Measurements from ENCODE around the gene TBC1D19.
"Not testable (repeated sequence)": the region's sequence is repeated elsewhere in the genome, so short reads cannot be mapped to it uniquely, and the experiment has no call there.

TBC1D19 gene

GRCh38 chr4:26583538-26583864 lies 383 bp upstream of the TBC1D19 start:
- Mint-ChIP-seq H3K27me3 (no peaks in the 10 kb centered on the region), H3K4me3 (peak overlapping the region; percentile 97), H3K27ac (peak overlapping the region; percentile 95), H3K4me1 (ENCODE audit: low read depth) (peaks cover 24% of the 10 kb centered on the region), H3K9me3 (no peaks in the 10 kb centered on the region), H3K36me3 (ENCODE audit: low read depth) (peaks cover 6% of the 10 kb centered on the region)
- DNase-seq = no peak

GRCh38 chr4:26584725-26585124 lies 841 bp downstream of the TBC1D19 start:
- H3K27me3 Mint-ChIP-seq = no peaks in the 10 kb centered on the region
- H3K4me3 Mint-ChIP-seq = peak overlapping the region; percentile 97
- H3K4me1 Mint-ChIP-seq (ENCODE audit: low read depth) = peaks cover 24% of the 10 kb centered on the region
- peaks cover 6% of the 10 kb centered on the region for H3K36me3 Mint-ChIP-seq (ENCODE audit: low read depth)
- H3K9me3 Mint-ChIP-seq = no peaks in the 10 kb centered on the region
- no peak for DNase-seq
- peak overlapping the region; percentile 95 for H3K27ac Mint-ChIP-seq

GRCh38 chr4:26589705-26590104 lies 5.8 kb downstream of the TBC1D19 start:
- Mint-ChIP-seq H3K27me3 (no peaks in the 10 kb centered on the region), H3K36me3 (ENCODE audit: low read depth) (peaks cover 1% of the 10 kb centered on the region), H3K27ac (no peak overlapping the region), H3K4me3 (no peak overlapping the region), H3K9me3 (no peaks in the 10 kb centered on the region), H3K4me1 (ENCODE audit: low read depth) (peaks cover 17% of the 10 kb centered on the region)
- no peak for DNase-seq

GRCh38 chr4:26590639-26591038 lies 6.8 kb downstream of the TBC1D19 start:
- H3K27ac Mint-ChIP-seq = no peak overlapping the region
- H3K4me1 Mint-ChIP-seq (ENCODE audit: low read depth) = peaks cover 11% of the 10 kb centered on the region
- no peak overlapping the region for H3K4me3 Mint-ChIP-seq
- no peak for DNase-seq
- peaks cover 1% of the 10 kb centered on the region for H3K36me3 Mint-ChIP-seq (ENCODE audit: low read depth)
- H3K9me3 Mint-ChIP-seq = no peaks in the 10 kb centered on the region
- no peaks in the 10 kb centered on the region for H3K27me3 Mint-ChIP-seq

- not testable (repeated sequence) for H3K9me3 Mint-ChIP-seq; H3K4me3 Mint-ChIP-seq; H3K4me1 Mint-ChIP-seq (ENCODE audit: low read depth); H3K27ac Mint-ChIP-seq; H3K27me3 Mint-ChIP-seq; DNase-seq; H3K36me3 Mint-ChIP-seq (ENCODE audit: low read depth)
These were observed 9.7 kb downstream of the TBC1D19 start for GRCh38 chr4:26593557-26593956.

- no peak overlapping the region for H3K4me3 Mint-ChIP-seq
- peaks cover 10% of the 10 kb centered on the region for H3K4me1 Mint-ChIP-seq (ENCODE audit: low read depth)
- no peaks in the 10 kb centered on the region for H3K9me3 Mint-ChIP-seq
- no peaks in the 10 kb centered on the region for H3K27me3 Mint-ChIP-seq
- DNase-seq = no peak
- H3K36me3 Mint-ChIP-seq (ENCODE audit: low read depth) = no peaks in the 10 kb centered on the region
- no peak overlapping the region for H3K27ac Mint-ChIP-seq
These were observed 10.5 kb downstream of the TBC1D19 start for GRCh38 chr4:26594371-26594770.

- no peaks in the 10 kb centered on the region for H3K27me3 Mint-ChIP-seq
- peaks cover 10% of the 10 kb centered on the region for H3K4me1 Mint-ChIP-seq (ENCODE audit: low read depth)
- H3K9me3 Mint-ChIP-seq = no peaks in the 10 kb centered on the region
- H3K36me3 Mint-ChIP-seq (ENCODE audit: low read depth) = no peaks in the 10 kb centered on the region
- no peak for DNase-seq
- no peak overlapping the region for H3K4me3 Mint-ChIP-seq
- H3K27ac Mint-ChIP-seq = no peak overlapping the region
These were observed 10.9 kb downstream of the TBC1D19 start for GRCh38 chr4:26594778-26595177.

GRCh38 chr4:26596843-26597242 lies 13.0 kb downstream of the TBC1D19 start:
- no peaks in the 10 kb centered on the region for H3K9me3 Mint-ChIP-seq
- H3K27ac Mint-ChIP-seq = no peak overlapping the region
- no peak for DNase-seq
- H3K4me3 Mint-ChIP-seq = no peak overlapping the region
- no peaks in the 10 kb centered on the region for H3K27me3 Mint-ChIP-seq
- no peaks in the 10 kb centered on the region for H3K36me3 Mint-ChIP-seq (ENCODE audit: low read depth)
- peaks cover 5% of the 10 kb centered on the region for H3K4me1 Mint-ChIP-seq (ENCODE audit: low read depth)

- no peak overlapping the region for H3K27ac Mint-ChIP-seq
- H3K9me3 Mint-ChIP-seq = no peaks in the 10 kb centered on the region
- no peaks in the 10 kb centered on the region for H3K36me3 Mint-ChIP-seq (ENCODE audit: low read depth)
- no peaks in the 10 kb centered on the region for H3K4me1 Mint-ChIP-seq (ENCODE audit: low read depth)
- H3K4me3 Mint-ChIP-seq = no peak overlapping the region
- no peaks in the 10 kb centered on the region for H3K27me3 Mint-ChIP-seq
- DNase-seq = no peak
These were observed 17.3 kb downstream of the TBC1D19 start for GRCh38 chr4:26601204-26601603.

GRCh38 chr4:26607776-26608175 lies 23.9 kb downstream of the TBC1D19 start:
- Mint-ChIP-seq H3K27me3 (no peaks in the 10 kb centered on the region), H3K9me3 (no peaks in the 10 kb centered on the region), H3K4me1 (ENCODE audit: low read depth) (peaks cover 19% of the 10 kb centered on the region), H3K27ac (no peak overlapping the region), H3K4me3 (no peak overlapping the region), H3K36me3 (ENCODE audit: low read depth) (no peaks in the 10 kb centered on the region)
- DNase-seq = no peak

GRCh38 chr4:26609391-26609790 lies 25.5 kb downstream of the TBC1D19 start:
- no peaks in the 10 kb centered on the region for H3K27me3 Mint-ChIP-seq
- no peaks in the 10 kb centered on the region for H3K9me3 Mint-ChIP-seq
- DNase-seq = no peak
- H3K4me3 Mint-ChIP-seq = no peak overlapping the region
- H3K27ac Mint-ChIP-seq = no peak overlapping the region
- no peaks in the 10 kb centered on the region for H3K36me3 Mint-ChIP-seq (ENCODE audit: low read depth)
- H3K4me1 Mint-ChIP-seq (ENCODE audit: low read depth) = peaks cover 22% of the 10 kb centered on the region

GRCh38 chr4:26609868-26610267 lies 26.0 kb downstream of the TBC1D19 start:
- H3K27me3 Mint-ChIP-seq = no peaks in the 10 kb centered on the region
- no peaks in the 10 kb centered on the region for H3K36me3 Mint-ChIP-seq (ENCODE audit: low read depth)
- no peaks in the 10 kb centered on the region for H3K9me3 Mint-ChIP-seq
- DNase-seq = no peak
- H3K27ac Mint-ChIP-seq = no peak overlapping the region
- peaks cover 22% of the 10 kb centered on the region for H3K4me1 Mint-ChIP-seq (ENCODE audit: low read depth)
- no peak overlapping the region for H3K4me3 Mint-ChIP-seq

GRCh38 chr4:26611372-26611771 lies 27.5 kb downstream of the TBC1D19 start:
- no peaks in the 10 kb centered on the region for H3K27me3 Mint-ChIP-seq
- H3K36me3 Mint-ChIP-seq (ENCODE audit: low read depth) = peaks cover 3% of the 10 kb centered on the region
- DNase-seq = no peak
- no peak overlapping the region for H3K27ac Mint-ChIP-seq
- no peaks in the 10 kb centered on the region for H3K9me3 Mint-ChIP-seq
- no peak overlapping the region for H3K4me3 Mint-ChIP-seq
- peaks cover 22% of the 10 kb centered on the region for H3K4me1 Mint-ChIP-seq (ENCODE audit: low read depth)

- H3K9me3 Mint-ChIP-seq = no peaks in the 10 kb centered on the region
- H3K27ac Mint-ChIP-seq = no peak overlapping the region
- peaks cover 3% of the 10 kb centered on the region for H3K36me3 Mint-ChIP-seq (ENCODE audit: low read depth)
- H3K4me3 Mint-ChIP-seq = no peak overlapping the region
- H3K27me3 Mint-ChIP-seq = no peaks in the 10 kb centered on the region
- DNase-seq = no peak
- peaks cover 22% of the 10 kb centered on the region for H3K4me1 Mint-ChIP-seq (ENCODE audit: low read depth)
These were observed 28.0 kb downstream of the TBC1D19 start for GRCh38 chr4:26611885-26612284.

- peaks cover 22% of the 10 kb centered on the region for H3K4me1 Mint-ChIP-seq (ENCODE audit: low read depth)
- no peak overlapping the region for H3K4me3 Mint-ChIP-seq
- DNase-seq = no peak
- no peaks in the 10 kb centered on the region for H3K27me3 Mint-ChIP-seq
- H3K27ac Mint-ChIP-seq = no peak overlapping the region
- peaks cover 10% of the 10 kb centered on the region for H3K36me3 Mint-ChIP-seq (ENCODE audit: low read depth)
- H3K9me3 Mint-ChIP-seq = no peaks in the 10 kb centered on the region
These were observed 29.4 kb downstream of the TBC1D19 start for GRCh38 chr4:26613237-26613636.

- H3K9me3 Mint-ChIP-seq = no peaks in the 10 kb centered on the region
- no peak overlapping the region for H3K4me3 Mint-ChIP-seq
- DNase-seq = no peak
- H3K27me3 Mint-ChIP-seq = no peaks in the 10 kb centered on the region
- H3K27ac Mint-ChIP-seq = no peak overlapping the region
- H3K36me3 Mint-ChIP-seq (ENCODE audit: low read depth) = peaks cover 11% of the 10 kb centered on the region
- H3K4me1 Mint-ChIP-seq (ENCODE audit: low read depth) = peaks cover 20% of the 10 kb centered on the region
These were observed 29.9 kb downstream of the TBC1D19 start for GRCh38 chr4:26613735-26614134.

Measured in activated T-cell treated with anti-CD3 and anti-CD28 coated beads, Interleukin-2, amount 50 U/mL, for 24 hours (primary cell).